Immature natural killer cell (primary cell): Measurements from ENCODE around the gene DPP6. TPM values are rescaled to one million over a fixed set of nuclear protein-coding genes. Genes with fewer than 3 reads are reported as not detected.

Experiments
- DNase-seq, 3 donors: peaks; one replicate each; pipeline ENCODE4 v3.0.0; 2022; ENCODE audit warnings: mixed read lengths in 1 of 3
- H3K27ac Mint-ChIP-seq, 6 donors: one replicate each; pipeline ENCODE4 v1.8.0; 2020; ENCODE audit warnings: mixed read lengths in 6 of 6, mild to moderate bottlenecking in 5 of 6, inconsistent platforms in 4 of 6, moderate library complexity in 3 of 6
- H3K27me3 Mint-ChIP-seq, 3 donors: one replicate each; pipeline ENCODE4 v1.8.0; 2020 to 2021; ENCODE audit warnings: low read depth in 3 of 3, mild to moderate bottlenecking in 3 of 3, mixed read lengths in 3 of 3, moderate library complexity in 3 of 3, inconsistent platforms in 1 of 3
- H3K36me3 Mint-ChIP-seq, 3 donors: one replicate each; pipeline ENCODE4 v1.8.0; 2020; ENCODE audit warnings: mixed read lengths in 3 of 3, inconsistent platforms in 2 of 3, mild to moderate bottlenecking in 2 of 3
- H3K4me1 Mint-ChIP-seq, 2 donors: one replicate each; pipeline ENCODE4 v1.8.0; 2020; ENCODE audit warnings: inconsistent platforms in 2 of 2, mild to moderate bottlenecking in 2 of 2, mixed read lengths in 2 of 2, moderate library complexity in 1 of 2
- H3K4me3 Mint-ChIP-seq, 5 donors: one replicate each; pipeline ENCODE4 v1.8.0; 2020; ENCODE audit warnings: mild to moderate bottlenecking in 5 of 5, mixed read lengths in 5 of 5, inconsistent platforms in 3 of 5, moderate library complexity in 3 of 5
- H3K9me3 Mint-ChIP-seq, 6 donors: one replicate each; pipeline ENCODE4 v1.8.0; 2020; ENCODE audit warnings: mild to moderate bottlenecking in 6 of 6, mixed read lengths in 6 of 6, inconsistent platforms in 4 of 6, moderate library complexity in 3 of 6
- polyA plus RNA-seq, 3 donors: library from polyadenylated mRNA; unstranded; fragments of 300-500 nt; fragmentation: Illumina TruSeq; gene quantifications; one replicate each; pipeline ENCODE4 v1.2.3, GENCODE V29; 2021

The DPP6 gene
- polyA plus RNA-seq, 3 donors from 2014 or later, result not detected

GRCh38 chr7:154874409-154875113 lies 822.4 kb downstream of the DPP6 start:
- Mint-ChIP-seq H3K4me1 (no peaks in the 10 kb centered on the region), H3K27me3 (peaks cover 0 to 7% (median 2%) of the 10 kb centered on the region in 3 donors), H3K27ac (no peak overlapping the region), H3K4me3 (no peak overlapping the region), H3K36me3 (no peaks in the 10 kb centered on the region), H3K9me3 (no peaks in the 10 kb centered on the region)
- no peak for DNase-seq

DNA sequence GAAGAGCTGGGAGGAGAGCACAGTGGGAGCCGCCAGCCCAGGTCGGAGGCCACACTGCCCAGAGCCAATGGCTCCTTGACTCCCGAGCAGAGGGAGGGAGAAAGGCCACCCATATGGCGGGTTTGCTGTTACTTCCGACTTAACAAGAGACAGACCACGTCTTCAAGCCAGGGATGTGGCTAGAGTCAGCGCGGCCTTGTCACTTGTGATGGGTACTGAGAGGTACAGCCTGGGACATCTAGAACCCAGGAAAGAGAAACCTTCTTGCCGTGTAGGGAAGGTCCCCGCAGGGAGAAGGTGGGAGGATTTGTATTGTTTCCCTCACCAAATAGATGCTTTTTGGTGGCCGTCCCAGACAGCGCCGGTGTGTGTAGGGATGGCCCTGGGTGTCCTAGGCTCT lies 823.1 kb downstream of the DPP6 start:
- no peaks in the 10 kb centered on the region for H3K4me1 Mint-ChIP-seq
- no peaks in the 10 kb centered on the region for H3K36me3 Mint-ChIP-seq
- no peaks in the 10 kb centered on the region for H3K9me3 Mint-ChIP-seq
- DNase-seq, result no peak
- peaks cover 0 to 7% (median 2%) of the 10 kb centered on the region in 3 donors for H3K27me3 Mint-ChIP-seq
- H3K27ac Mint-ChIP-seq, result no peak overlapping the region
- H3K4me3 Mint-ChIP-seq, result no peak overlapping the region

GRCh38 chr7:154876516-154876915 lies 824.3 kb downstream of the DPP6 start:
- no peak for DNase-seq
- no peaks in the 10 kb centered on the region for H3K4me1 Mint-ChIP-seq

GRCh38 chr7:154877031-154877430 lies 824.8 kb downstream of the DPP6 start:
- Mint-ChIP-seq H3K4me1 (no peaks in the 10 kb centered on the region), H3K9me3 (no peaks in the 10 kb centered on the region), H3K27me3 (peaks cover 0 to 7% (median 2%) of the 10 kb centered on the region in 3 donors)

More at GRCh38 chr7:154876516-154876915, 824.3 kb downstream of the DPP6 start:
- Mint-ChIP-seq H3K9me3 (no peaks in the 10 kb centered on the region), H3K36me3 (no peaks in the 10 kb centered on the region), H3K4me3 (no peak overlapping the region), H3K27ac (no peak overlapping the region), H3K27me3 (peaks cover 0 to 7% (median 2%) of the 10 kb centered on the region in 3 donors)

DNA sequence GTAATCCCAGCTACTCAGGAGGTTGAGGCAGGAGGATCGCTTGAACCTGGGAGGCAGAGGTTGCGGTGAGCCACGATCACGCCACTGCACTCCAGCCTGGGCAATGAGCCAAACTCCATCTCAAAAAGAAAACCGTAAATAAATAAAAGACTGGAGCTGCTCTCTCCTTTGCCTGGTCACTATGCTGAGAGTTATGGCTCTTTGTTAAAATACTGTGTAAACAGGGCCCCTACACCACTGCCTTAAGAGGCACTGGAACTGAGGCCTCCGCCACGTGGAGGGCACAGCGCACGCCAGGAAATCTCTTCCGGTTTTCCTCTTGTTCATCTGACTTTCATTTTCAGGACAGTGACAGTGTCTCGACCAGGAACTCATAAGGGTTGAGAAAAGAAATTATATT lies 827.4 kb downstream of the DPP6 start:
- peaks cover 0 to 3% (median 0%) of the 10 kb centered on the region in 3 donors for H3K27me3 Mint-ChIP-seq
- DNase-seq, result no peak
- H3K4me1 Mint-ChIP-seq, result no peaks in the 10 kb centered on the region
- H3K9me3 Mint-ChIP-seq, result no peaks in the 10 kb centered on the region
- H3K27ac Mint-ChIP-seq, result no peak overlapping the region
- no peak overlapping the region for H3K4me3 Mint-ChIP-seq
- no peaks in the 10 kb centered on the region for H3K36me3 Mint-ChIP-seq

More at GRCh38 chr7:154877031-154877430, 824.8 kb downstream of the DPP6 start:
- Mint-ChIP-seq H3K4me3 (no peak overlapping the region), H3K27ac (no peak overlapping the region), H3K36me3 (no peaks in the 10 kb centered on the region)
- no peak for DNase-seq

DNA sequence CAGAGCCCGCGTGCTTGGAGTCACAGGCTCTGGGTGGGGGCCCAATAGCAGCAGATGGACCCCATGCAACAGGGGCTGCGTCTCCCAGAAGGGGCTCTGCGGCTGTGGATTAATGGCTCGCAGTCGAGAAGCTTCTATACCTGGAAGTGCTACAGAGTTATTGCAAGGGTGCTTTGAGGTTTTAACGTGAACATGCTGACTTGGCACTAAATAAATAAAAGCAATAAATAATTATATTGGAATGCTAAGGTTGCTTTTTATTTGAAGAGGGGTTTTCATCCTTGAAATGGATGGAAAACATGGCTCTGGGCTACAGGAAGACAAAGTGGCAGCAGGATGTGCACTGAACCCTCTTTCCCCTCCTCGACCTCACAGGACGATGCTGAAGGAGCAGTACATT lies 828.3 kb downstream of the DPP6 start:
- no peak overlapping the region for H3K4me3 Mint-ChIP-seq
- no peak overlapping the region for H3K27ac Mint-ChIP-seq
- no peaks in the 10 kb centered on the region for H3K9me3 Mint-ChIP-seq
- H3K36me3 Mint-ChIP-seq, result no peaks in the 10 kb centered on the region
- no peaks in the 10 kb centered on the region for H3K4me1 Mint-ChIP-seq
- H3K27me3 Mint-ChIP-seq, result peaks cover 0 to 3% (median 0%) of the 10 kb centered on the region in 3 donors
- DNase-seq, result no peak

- no peak overlapping the region for H3K4me3 Mint-ChIP-seq
- H3K4me1 Mint-ChIP-seq, result no peaks in the 10 kb centered on the region
- peaks cover 0 to 3% (median 0%) of the 10 kb centered on the region in 3 donors for H3K27me3 Mint-ChIP-seq
- H3K9me3 Mint-ChIP-seq, result no peaks in the 10 kb centered on the region
- no peak overlapping the region for H3K27ac Mint-ChIP-seq
- H3K36me3 Mint-ChIP-seq, result no peaks in the 10 kb centered on the region
- no peak for DNase-seq
These were observed 828.8 kb downstream of the DPP6 start for GRCh38 chr7:154881026-154881425.

GRCh38 chr7:154881526-154881925 lies 829.3 kb downstream of the DPP6 start:
- Mint-ChIP-seq H3K27ac (no peak overlapping the region), H3K4me3 (no peak overlapping the region), H3K27me3 (peaks cover 0 to 3% (median 0%) of the 10 kb centered on the region in 3 donors), H3K9me3 (no peaks in the 10 kb centered on the region), H3K4me1 (no peaks in the 10 kb centered on the region), H3K36me3 (no peaks in the 10 kb centered on the region)
- no peak for DNase-seq

DNA sequence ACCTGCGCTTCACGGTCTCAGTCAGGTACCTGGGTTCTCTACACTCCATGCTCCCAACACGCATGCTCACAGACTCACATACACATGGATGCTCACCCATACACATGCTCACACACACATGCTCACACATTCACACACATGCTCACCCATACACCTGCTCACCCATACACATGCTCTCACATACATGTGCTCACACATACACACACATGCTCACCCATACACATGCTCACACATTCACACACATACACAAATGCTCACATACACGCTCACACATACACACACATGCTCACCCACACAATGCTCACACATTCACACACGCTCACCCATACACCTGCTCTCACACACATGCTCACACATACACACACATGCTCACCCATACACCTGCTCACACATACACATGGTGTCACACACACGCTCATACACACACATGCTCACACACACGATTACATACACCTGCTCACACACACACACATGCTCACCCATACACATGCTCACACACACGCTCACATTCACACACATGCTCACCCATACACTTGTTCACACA lies 830.8 kb downstream of the DPP6 start:
- Mint-ChIP-seq H3K4me1 (no peaks in the 10 kb centered on the region), H3K27ac (no peak overlapping the region), H3K4me3 (no peak overlapping the region), H3K9me3 (no peaks in the 10 kb centered on the region), H3K36me3 (no peaks in the 10 kb centered on the region), H3K27me3 (peaks cover 0 to under 1% (median 0%) of the 10 kb centered on the region in 3 donors)
- DNase-seq, result no peak

GRCh38 chr7:154884348-154884920 lies 832.2 kb downstream of the DPP6 start:
- H3K36me3 Mint-ChIP-seq, result no peaks in the 10 kb centered on the region
- no peaks in the 10 kb centered on the region for H3K27me3 Mint-ChIP-seq
- no peak overlapping the region for H3K27ac Mint-ChIP-seq
- H3K4me1 Mint-ChIP-seq, result no peaks in the 10 kb centered on the region
- H3K9me3 Mint-ChIP-seq, result no peaks in the 10 kb centered on the region
- no peak for DNase-seq
- H3K4me3 Mint-ChIP-seq, result no peak overlapping the region

DNA sequence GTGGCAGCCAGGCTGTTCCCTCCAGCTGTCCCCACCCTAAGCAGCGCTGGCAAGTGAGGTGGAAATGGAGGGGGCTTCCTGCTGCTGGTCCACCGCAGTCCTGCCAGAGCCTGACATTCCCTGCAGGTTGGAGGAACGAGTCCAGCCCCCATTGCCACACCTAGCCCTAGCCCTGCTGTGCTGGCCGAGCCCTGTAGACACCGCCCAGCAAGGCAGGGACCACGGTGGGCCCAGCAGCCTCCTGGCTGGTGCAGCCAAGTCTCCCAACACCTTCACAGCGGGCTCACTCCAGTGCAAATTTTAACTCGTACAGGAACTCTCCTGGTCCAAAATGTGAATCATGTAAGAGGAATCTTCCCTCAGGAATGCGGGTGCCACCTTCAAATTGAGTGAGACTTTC lies 834.4 kb downstream of the DPP6 start:
- Mint-ChIP-seq H3K27me3 (no peaks in the 10 kb centered on the region), H3K4me3 (no peak overlapping the region), H3K9me3 (peaks cover 0 to 2% (median 0%) of the 10 kb centered on the region in 6 donors), H3K27ac (no peak overlapping the region), H3K36me3 (no peaks in the 10 kb centered on the region), H3K4me1 (no peaks in the 10 kb centered on the region)
- DNase-seq, result no peak

DNA sequence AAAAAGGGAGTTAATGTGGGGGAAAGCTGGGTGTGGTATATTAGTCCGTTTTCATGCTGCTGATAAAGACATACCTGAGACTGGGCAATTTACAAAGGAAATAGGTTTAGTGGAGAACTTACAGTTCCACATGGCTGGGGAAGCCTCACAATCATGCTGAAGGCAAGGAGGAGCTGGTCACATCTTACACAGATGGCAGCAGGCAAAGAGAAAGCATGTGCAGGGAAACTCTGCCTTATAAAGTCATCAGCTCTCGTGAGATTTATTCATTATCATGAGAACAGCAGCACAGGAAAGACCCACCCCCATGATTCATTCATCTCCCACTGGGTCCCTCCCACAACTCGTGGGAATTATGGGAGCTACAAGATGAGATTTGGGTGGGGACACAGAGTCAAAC lies 836.5 kb downstream of the DPP6 start:
- no peak for DNase-seq
- no peak overlapping the region for H3K27ac Mint-ChIP-seq
- no peak overlapping the region for H3K4me3 Mint-ChIP-seq
- no peaks in the 10 kb centered on the region for H3K4me1 Mint-ChIP-seq
- H3K9me3 Mint-ChIP-seq, result peaks cover 0 to 2% (median 0%) of the 10 kb centered on the region in 6 donors
- H3K27me3 Mint-ChIP-seq, result peaks cover 0 to 1% (median 0%) of the 10 kb centered on the region in 3 donors
- no peaks in the 10 kb centered on the region for H3K36me3 Mint-ChIP-seq

DNA sequence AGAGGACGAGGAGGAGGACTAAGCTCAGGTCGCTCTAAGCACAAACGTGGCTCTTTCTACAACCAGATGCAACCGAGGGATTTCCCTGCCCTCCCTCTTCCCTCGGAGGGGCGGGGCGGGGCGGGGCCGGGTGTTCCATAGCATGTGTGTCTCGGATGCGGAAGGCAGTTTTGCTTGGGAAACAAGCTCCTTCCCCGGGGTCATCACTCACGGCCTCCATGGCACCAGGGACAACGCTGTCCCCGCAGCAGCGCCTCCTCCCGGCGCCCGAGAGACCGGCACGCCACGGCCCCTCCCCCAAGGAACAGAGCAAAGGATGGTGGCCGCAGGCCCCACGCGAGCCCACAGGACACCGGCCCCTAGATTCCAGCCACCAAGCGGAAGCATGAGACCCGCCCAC lies 840.3 kb downstream of the DPP6 start:
- Mint-ChIP-seq H3K27me3 (peaks cover 0 to 2% (median 0%) of the 10 kb centered on the region in 3 donors), H3K4me3 (no peak overlapping the region), H3K27ac (no peak overlapping the region), H3K9me3 (peaks cover 0 to 2% (median 0%) of the 10 kb centered on the region in 6 donors), H3K4me1 (no peaks in the 10 kb centered on the region), H3K36me3 (no peaks in the 10 kb centered on the region)
- no peak for DNase-seq

GRCh38 chr7:154896076-154896475 lies 843.9 kb downstream of the DPP6 start:
- Mint-ChIP-seq H3K36me3 (no peaks in the 10 kb centered on the region), H3K4me1 (no peaks in the 10 kb centered on the region), H3K27ac (no peak overlapping the region), H3K9me3 (no peaks in the 10 kb centered on the region), H3K27me3 (peaks cover 0 to 6% (median 0%) of the 10 kb centered on the region in 3 donors), H3K4me3 (no peak overlapping the region)
- no peak for DNase-seq
